Endothelial cell of umbilical vein (primary cell): Measurements from ENCODE around the gene SFXN4. TPM values are rescaled to one million over a fixed set of nuclear protein-coding genes. Genes with fewer than 3 reads are reported as not detected.

Source experiments
- BruUV-seq: library from RNA; stranded (reverse); fragments of 400-500 nt; replicated peaks from 2 replicates; lab custom pipeline; 2021; lab: Mats Ljungman, UMichigan
- CTCF ChIA-PET: fragments of 300-600, 350-600 bp; sonication (Branson Sonifier 250); formaldehyde crosslinking; loops from one replicate; lab custom pipeline; 2021; ENCODE audit warnings: antibody characterized with exemption, inconsistent platforms; lab: Charles Lee
- POLR2A ChIA-PET: fragments of 300-600, 350-600 bp; sonication (Branson Sonifier 250); formaldehyde crosslinking; loops from one replicate; lab custom pipeline; 2021; ENCODE audit warnings: antibody characterized with exemption, inconsistent platforms; lab: Charles Lee
- DNase-seq: peaks from one replicate; pipeline ENCODE4 v3.0.0-alpha.2; 2011; ENCODE audit warnings: low read depth, low spot score
- FAIRE-seq: peaks from 2 replicates; lab custom pipeline; 2011; peaks lifted over from hg19 to GRCh38; lab: Jason Lieb, UNC
- H2AFZ ChIP-seq: 2 replicates; pipeline ENCODE4 v1.6.0; 2012; ENCODE audit warnings: low read depth, low read length, control low read depth, inconsistent platforms
- H3K27ac ChIP-seq: 2 replicates; pipeline ENCODE4 v1.5.1; 2011; ENCODE audit warnings: low read depth, mild to moderate bottlenecking, control low read depth, low read length, moderate library complexity; ENCODE audit not compliant: insufficient read depth
- H3K27me3 ChIP-seq, 2 experiments: 2 replicates each; pipeline versions ENCODE4 v1.6.0 to v1.6.1; 2011; ENCODE audit warnings: low read length in 2 of 2, mixed read lengths in 1 of 2; ENCODE audit not compliant: control insufficient read depth in 2 of 2, insufficient read depth in 2 of 2
- H3K36me3 ChIP-seq, 2 experiments: 2 replicates in 1 of 2; 3 replicates in 1 of 2; pipeline ENCODE4 v1.5.1; 2011; ENCODE audit warnings: low read length in 2 of 2, mild to moderate bottlenecking in 1 of 2, moderate library complexity in 1 of 2; ENCODE audit not compliant: control insufficient read depth in 2 of 2, insufficient read depth in 2 of 2; ENCODE audit errors: extremely low read depth in 1 of 2
- H3K4me1 ChIP-seq: 3 replicates; pipeline ENCODE4 v1.5.1; 2011; ENCODE audit warnings: mild to moderate bottlenecking, low read length; ENCODE audit not compliant: control insufficient read depth, insufficient read depth; ENCODE audit errors: extremely low read depth
- H3K4me2 ChIP-seq: 2 replicates; pipeline ENCODE4 v1.6.1; 2011; ENCODE audit warnings: low read length, control low read depth, mixed read lengths; ENCODE audit not compliant: insufficient read depth
- H3K4me3 ChIP-seq, 3 experiments: fragments of 200-600 bp in 1 of 3; sonication (generic), shearing (Covaris generic) in 1 of 3; replicated peaks in 1 of 3; 2 replicates each; pipeline ENCODE4 v1.5.1; 2011 to 2016; ENCODE audit warnings: control low read depth in 3 of 3, low read length in 3 of 3, mild to moderate bottlenecking in 2 of 3, inconsistent platforms in 1 of 3, low read depth in 1 of 3, moderate library complexity in 1 of 3; ENCODE audit not compliant: insufficient read depth in 1 of 3
- H3K79me2 ChIP-seq: 2 replicates; pipeline ENCODE4 v1.6.0; 2012; ENCODE audit warnings: low read length, inconsistent platforms; ENCODE audit not compliant: control insufficient read depth, insufficient read depth
- H3K9ac ChIP-seq: replicated peaks from 2 replicates; pipeline ENCODE3; 2011; ENCODE audit warnings: low read length, control low read depth; ENCODE audit not compliant: insufficient read depth; ENCODE audit errors: extremely low read depth
- H3K9me1 ChIP-seq: replicated peaks from 3 replicates; pipeline ENCODE4 v1.6.0; 2011; ENCODE audit warnings: mild to moderate bottlenecking, low read length; ENCODE audit not compliant: control insufficient read depth, insufficient read depth; ENCODE audit errors: extremely low read depth
- H3K9me3 ChIP-seq: replicated peaks from 2 replicates; pipeline ENCODE4 v1.5.1; 2012; ENCODE audit warnings: low read length, inconsistent platforms; ENCODE audit not compliant: control insufficient read depth, insufficient read depth
- H4K20me1 ChIP-seq: replicated peaks from 2 replicates; pipeline ENCODE3; 2011; ENCODE audit warnings: mild to moderate bottlenecking, low read length; ENCODE audit not compliant: control insufficient read depth, insufficient read depth; ENCODE audit errors: extremely low read depth
- dilution Hi-C: fragments of 300-500 bp; cut with MboI; formaldehyde crosslinking; loops from one replicate; pipeline ENCODE4 v1.15.0; 2019; ENCODE audit warnings: low sequenced_read_pairs; ENCODE audit not compliant: extremely low pct_ligation_motif_present
- intact Hi-C: fragments of 100-400 bp; cut with micrococcal nuclease; formaldehyde crosslinking; loops from one replicate; pipeline ENCODE4 v1.10.0; 2022
- polyA plus RNA-seq, 4 experiments: library from polyadenylated mRNA; depleted of rRNA in 3 of 4; stranded (reverse) in 3 of 4; unstranded in 1 of 4; fragments of >200 nt; gene quantifications; 2 replicates each; pipeline versions ENCODE4 v1.2.1 to v1.2.3, GENCODE V29; 2011 to 2012; ENCODE audit warnings: missing spikeins in 1 of 4
- total RNA-seq: library from RNA; stranded (reverse); gene quantifications from 2 replicates; pipeline ENCODE4 v1.2.3, GENCODE V29; 2021
- TF ChIP-seq, protein P1 (sequence below), 2 donors: IDR thresholded peaks; 1 replicate in 1 of 2; 2 replicates in 1 of 2; pipeline ENCODE4 v1.5.1; 2011; ENCODE audit warnings: low read length in 2 of 2, mild to moderate bottlenecking in 2 of 2, moderate library complexity in 2 of 2, control low read depth in 1 of 2, inconsistent platforms in 1 of 2, low read depth in 1 of 2; ENCODE audit not compliant: insufficient read depth in 1 of 2; ENCODE audit errors: extremely low read depth in 1 of 2
- TF ChIP-seq, protein P2 (sequence below): IDR thresholded peaks from 2 replicates; pipeline ENCODE4 v1.6.1; 2011; ENCODE audit not compliant: insufficient read depth, insufficient read length

Gene SFXN4
- total and polyA plus RNA-seq, 2 donors (not counting 3 experiments of a cell fraction or from before 2014, with no cell fraction given) = 11.1 to 14.5 TPM

DNA sequence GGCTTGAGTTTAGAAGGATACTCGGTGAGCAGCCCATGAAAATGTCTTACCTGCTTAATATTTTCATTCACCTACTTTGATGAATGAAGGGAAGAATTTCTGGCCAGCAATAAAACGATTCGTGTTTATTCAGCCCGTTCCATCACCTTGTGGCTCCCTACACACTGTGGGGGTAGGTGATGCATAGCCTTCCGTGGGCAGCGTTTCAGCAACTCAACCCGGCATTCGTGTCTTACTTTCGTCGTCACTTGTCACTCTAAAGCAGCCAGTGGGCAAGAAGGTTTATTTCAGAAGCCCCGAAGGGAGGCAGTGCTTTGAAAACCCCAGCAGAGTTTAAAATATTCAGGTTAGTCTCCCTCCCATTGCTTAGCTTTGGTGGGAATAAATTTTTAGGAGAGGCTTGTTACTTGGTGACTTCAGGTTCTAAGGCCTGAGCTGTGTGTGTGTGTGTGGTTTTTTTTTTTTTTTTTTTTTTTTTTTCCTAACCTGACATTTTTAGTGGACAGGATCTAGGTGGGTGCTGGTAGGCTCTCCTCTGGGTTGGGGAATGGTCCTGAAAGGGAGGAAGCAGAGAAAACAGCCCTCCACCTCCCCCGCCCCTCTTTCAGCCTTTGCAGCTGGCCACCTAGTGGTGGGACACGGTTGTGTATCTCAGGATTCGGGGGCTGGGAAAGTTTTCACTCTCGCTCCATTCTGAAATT is 43.7 kb upstream of the SFXN4 start:
- Histone ChIP-seq H3K4me3 (peak overlapping the region; percentile 68 to 90 (median 74)), H3K9ac (peak overlapping the region; percentile 83), H3K27ac (peak overlapping the region; percentile 70), H3K36me3 (no peaks in the 10 kb centered on the region), H3K27me3 (no peaks in the 10 kb centered on the region), H4K20me1 (no peaks in the 10 kb centered on the region), H3K9me3 (no peaks in the 10 kb centered on the region), H3K4me2 (peak overlapping the region; percentile 94), H3K79me2 (peaks cover 24% of the 10 kb centered on the region), H3K4me1 (peaks cover 45% of the 10 kb centered on the region), H3K9me1 (no peaks in the 10 kb centered on the region), H2AFZ (peak overlapping the region; percentile 1)
- ChIA-PET POLR2A (interaction anchor here (0.6 to 1.2 kb wide), 4 partner anchors 38 to 196 kb away, joined by 3 to 7 read pairs (median 3); no protein-coding TSS in a partner anchor), CTCF (interaction anchor here (0.6 to 8.6 kb wide), 46 partner anchors 9 to 334 kb away, joined by 3 to 180 read pairs (median 5); partner anchors contain the start of gene RGS10)
- peak; percentile 77 for DNase-seq
- TF ChIP-seq, protein P1, sequence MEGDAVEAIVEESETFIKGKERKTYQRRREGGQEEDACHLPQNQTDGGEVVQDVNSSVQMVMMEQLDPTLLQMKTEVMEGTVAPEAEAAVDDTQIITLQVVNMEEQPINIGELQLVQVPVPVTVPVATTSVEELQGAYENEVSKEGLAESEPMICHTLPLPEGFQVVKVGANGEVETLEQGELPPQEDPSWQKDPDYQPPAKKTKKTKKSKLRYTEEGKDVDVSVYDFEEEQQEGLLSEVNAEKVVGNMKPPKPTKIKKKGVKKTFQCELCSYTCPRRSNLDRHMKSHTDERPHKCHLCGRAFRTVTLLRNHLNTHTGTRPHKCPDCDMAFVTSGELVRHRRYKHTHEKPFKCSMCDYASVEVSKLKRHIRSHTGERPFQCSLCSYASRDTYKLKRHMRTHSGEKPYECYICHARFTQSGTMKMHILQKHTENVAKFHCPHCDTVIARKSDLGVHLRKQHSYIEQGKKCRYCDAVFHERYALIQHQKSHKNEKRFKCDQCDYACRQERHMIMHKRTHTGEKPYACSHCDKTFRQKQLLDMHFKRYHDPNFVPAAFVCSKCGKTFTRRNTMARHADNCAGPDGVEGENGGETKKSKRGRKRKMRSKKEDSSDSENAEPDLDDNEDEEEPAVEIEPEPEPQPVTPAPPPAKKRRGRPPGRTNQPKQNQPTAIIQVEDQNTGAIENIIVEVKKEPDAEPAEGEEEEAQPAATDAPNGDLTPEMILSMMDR (IDR thresholded peaks at IDR 0.05; ENCODE audit: extremely low read depth in 1 of 2, insufficient read depth in 1 of 2, low read depth in 1 of 2, low read length in 2 of 2) = peak; percentile 79 to 85
- TF ChIP-seq, protein P2, sequence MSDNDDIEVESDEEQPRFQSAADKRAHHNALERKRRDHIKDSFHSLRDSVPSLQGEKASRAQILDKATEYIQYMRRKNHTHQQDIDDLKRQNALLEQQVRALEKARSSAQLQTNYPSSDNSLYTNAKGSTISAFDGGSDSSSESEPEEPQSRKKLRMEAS = no peak
- intact Hi-C loops (loop anchor here (1.0 to 10.0 kb wide), 3 partner anchors 24 to 446 kb away; partner anchors contain the start of gene BAG3), dilution Hi-C loops (no loop called here)
- BruUV-seq = TSS peak; percentile 14
- FAIRE-seq = peak; percentile 68
